Measurements from ENCODE around the gene GNB4.
A peak's percentile ranks its signal among the peaks of the same experiment; 100 is the strongest.

GNB4 gene

GRCh38 chr3:179436517-179436916, 14.8 kb downstream of the GNB4 start:
- no peak for DNase-seq (ENCODE audit: low read depth, low spot score)

GRCh38 chr3:179432451-179432850, 18.8 kb downstream of the GNB4 start:
- DNase-seq (ENCODE audit: low read depth, low spot score): no peak

- no peak for DNase-seq (ENCODE audit: low read depth, low spot score)
Measured at GRCh38 chr3:179432021-179432420, 19.2 kb downstream of the GNB4 start.

- no peak for DNase-seq (ENCODE audit: low read depth, low spot score)
Measured at GRCh38 chr3:179430277-179430870, 20.9 kb downstream of the GNB4 start.

GRCh38 chr3:179428876-179429548, 22.3 kb downstream of the GNB4 start:
- DNase-seq (ENCODE audit: low read depth, low spot score): no peak

- no peak for DNase-seq (ENCODE audit: low read depth, low spot score)
Measured at GRCh38 chr3:179425075-179425474, 26.2 kb downstream of the GNB4 start.

- peak; percentile 17 for DNase-seq (ENCODE audit: low read depth, low spot score)
Measured at GRCh38 chr3:179421500-179421899, 29.8 kb downstream of the GNB4 start.

- no peak for DNase-seq (ENCODE audit: low read depth, low spot score)
Measured at GRCh38 chr3:179418610-179419009, 32.7 kb downstream of the GNB4 start.

- DNase-seq (ENCODE audit: low read depth, low spot score): no peak
Measured at GRCh38 chr3:179416681-179417080, 34.6 kb downstream of the GNB4 start.

- DNase-seq (ENCODE audit: low read depth, low spot score): no peak
Measured at GRCh38 chr3:179415377-179415776, 35.9 kb downstream of the GNB4 start.

GRCh38 chr3:179414804-179415203, 36.5 kb downstream of the GNB4 start:
- DNase-seq (ENCODE audit: low read depth, low spot score): no peak

GRCh38 chr3:179410999-179411398, 40.3 kb downstream of the GNB4 start:
- DNase-seq (ENCODE audit: low read depth, low spot score): no peak

GRCh38 chr3:179410331-179410730, 40.9 kb downstream of the GNB4 start:
- DNase-seq (ENCODE audit: low read depth, low spot score): no peak

GRCh38 chr3:179404307-179404706, 47.0 kb downstream of the GNB4 start:
- DNase-seq (ENCODE audit: low read depth, low spot score): no peak

GRCh38 chr3:179402963-179403362, 48.3 kb downstream of the GNB4 start:
- DNase-seq (ENCODE audit: low read depth, low spot score): no peak

GRCh38 chr3:179401561-179401960, 49.7 kb downstream of the GNB4 start:
- no peak for DNase-seq (ENCODE audit: low read depth, low spot score)

GRCh38 chr3:179398574-179399231, 52.6 kb downstream of the GNB4 start:
- no peak for DNase-seq (ENCODE audit: low read depth, low spot score)

- DNase-seq (ENCODE audit: low read depth, low spot score): no peak
Measured at GRCh38 chr3:179391906-179392305, 59.4 kb downstream of the GNB4 start.

- no peak for DNase-seq (ENCODE audit: low read depth, low spot score)
Measured at GRCh38 chr3:179376474-179376873, 74.8 kb downstream of the GNB4 start.

GRCh38 chr3:179375091-179375999, 75.9 kb downstream of the GNB4 start:
- DNase-seq (ENCODE audit: low read depth, low spot score): no peak

- no peak for DNase-seq (ENCODE audit: low read depth, low spot score)
Measured at GRCh38 chr3:179373938-179374337, 77.3 kb downstream of the GNB4 start.

GRCh38 chr3:179369621-179370020, 81.6 kb downstream of the GNB4 start:
- DNase-seq (ENCODE audit: low read depth, low spot score): no peak

Data from ELF-1 (cell line).